Osteocyte (in vitro differentiated cells): Measurements from ENCODE around the gene RHBDD2. TPM values are rescaled to one million over a fixed set of nuclear protein-coding genes. Genes with fewer than 3 reads are reported as not detected.

Experiments used
- DNase-seq: peaks from one replicate; pipeline ENCODE4 v3.0.0; 2021; ENCODE audit warnings: mixed read lengths; ENCODE audit not compliant: unreplicated experiment; ENCODE audit errors: extremely low spot score
- H3K27ac Mint-ChIP-seq: one replicate; pipeline ENCODE4 v1.8.0; 2021; ENCODE audit warnings: mild to moderate bottlenecking, mixed read lengths; ENCODE audit not compliant: unreplicated experiment
- H3K27me3 Mint-ChIP-seq: one replicate; pipeline ENCODE4 v1.8.0; 2021; ENCODE audit warnings: mixed read lengths; ENCODE audit not compliant: unreplicated experiment
- H3K36me3 Mint-ChIP-seq: one replicate; pipeline ENCODE4 v1.8.0; 2021; ENCODE audit warnings: mixed read lengths; ENCODE audit not compliant: unreplicated experiment
- H3K4me1 Mint-ChIP-seq: one replicate; pipeline ENCODE4 v1.8.0; 2021; ENCODE audit warnings: mixed read lengths; ENCODE audit not compliant: unreplicated experiment
- H3K4me3 Mint-ChIP-seq: one replicate; pipeline ENCODE4 v1.8.0; 2021; ENCODE audit warnings: mild to moderate bottlenecking, moderate library complexity, mixed read lengths; ENCODE audit not compliant: unreplicated experiment
- H3K9me3 Mint-ChIP-seq: one replicate; pipeline ENCODE4 v1.8.0; 2021; ENCODE audit warnings: mixed read lengths; ENCODE audit not compliant: unreplicated experiment
- CTCF ChIP-seq: fragments of 200-600 bp; sonication (generic); IDR thresholded peaks from 2 replicates; pipeline ENCODE4 v1.5.0; 2021; ENCODE audit warnings: antibody characterized with exemption, mild to moderate bottlenecking, moderate library complexity
- total RNA-seq: library from RNA; stranded (reverse); gene quantifications from 2 replicates; pipeline ENCODE4 v1.2.1, GENCODE V29; 2021

The RHBDD2 gene
- total RNA-seq, 1 donor from 2014 or later = 44.8 TPM

- Mint-ChIP-seq H3K27ac (no peak overlapping the region), H3K4me1 (peaks cover 29% of the 10 kb centered on the region), H3K27me3 (no peaks in the 10 kb centered on the region), H3K9me3 (no peaks in the 10 kb centered on the region), H3K4me3 (peak overlapping the region; percentile 91), H3K36me3 (peaks cover 3% of the 10 kb centered on the region)
- DNase-seq = no peak
- no peak for TF ChIP-seq CTCF
Measured at GRCh38 chr7:75916685-75917634, 38.1 kb downstream of the RHBDD2 start.

DNA sequence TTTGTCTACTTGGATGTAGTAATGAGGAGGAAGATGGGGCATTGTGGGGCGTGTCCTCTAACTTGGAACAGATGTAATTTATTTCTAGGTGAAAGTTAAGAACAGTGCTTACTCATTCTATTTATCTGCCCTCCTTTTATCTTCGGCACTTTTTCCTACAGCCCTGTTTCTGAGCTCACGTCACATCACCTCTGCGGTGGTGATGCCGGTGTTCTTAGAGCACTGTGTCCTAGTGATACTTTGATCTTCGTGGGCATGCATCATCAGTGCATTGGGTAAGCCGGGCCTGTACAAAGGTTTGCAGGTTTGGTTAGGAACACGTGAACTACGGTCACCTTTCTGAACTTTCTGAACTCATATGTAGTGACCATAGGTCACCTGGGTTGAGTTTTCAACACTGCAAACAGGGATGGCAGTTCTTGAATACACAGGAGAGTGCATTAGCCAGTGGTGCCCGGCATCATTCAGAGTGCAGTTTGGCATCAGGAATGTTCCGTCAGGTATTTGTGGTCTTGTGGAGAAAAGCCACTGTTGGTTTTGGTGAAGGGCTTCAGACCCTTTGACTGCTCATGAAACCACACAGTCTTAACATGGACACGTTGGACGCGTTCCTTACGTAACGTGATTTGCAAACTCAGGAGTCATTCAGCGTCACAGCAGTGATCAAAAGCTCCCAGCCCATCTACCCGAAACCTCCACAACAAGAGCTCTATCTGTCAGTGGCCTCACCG is 41.8 kb downstream of the RHBDD2 start:
- peaks cover 7% of the 10 kb centered on the region for H3K36me3 Mint-ChIP-seq
- TF ChIP-seq CTCF = no peak
- H3K9me3 Mint-ChIP-seq = no peaks in the 10 kb centered on the region
- no peak overlapping the region for H3K4me3 Mint-ChIP-seq
- H3K27ac Mint-ChIP-seq = no peak overlapping the region
- no peak for DNase-seq
- H3K27me3 Mint-ChIP-seq = no peaks in the 10 kb centered on the region
- peaks cover 20% of the 10 kb centered on the region for H3K4me1 Mint-ChIP-seq

GRCh38 chr7:75921479-75921878 is 42.6 kb downstream of the RHBDD2 start:
- Mint-ChIP-seq H3K9me3 (no peaks in the 10 kb centered on the region), H3K36me3 (peaks cover 10% of the 10 kb centered on the region), H3K4me3 (no peak overlapping the region), H3K27me3 (no peaks in the 10 kb centered on the region), H3K4me1 (peaks cover 12% of the 10 kb centered on the region), H3K27ac (no peak overlapping the region)
- no peak for TF ChIP-seq CTCF
- no peak for DNase-seq

DNA sequence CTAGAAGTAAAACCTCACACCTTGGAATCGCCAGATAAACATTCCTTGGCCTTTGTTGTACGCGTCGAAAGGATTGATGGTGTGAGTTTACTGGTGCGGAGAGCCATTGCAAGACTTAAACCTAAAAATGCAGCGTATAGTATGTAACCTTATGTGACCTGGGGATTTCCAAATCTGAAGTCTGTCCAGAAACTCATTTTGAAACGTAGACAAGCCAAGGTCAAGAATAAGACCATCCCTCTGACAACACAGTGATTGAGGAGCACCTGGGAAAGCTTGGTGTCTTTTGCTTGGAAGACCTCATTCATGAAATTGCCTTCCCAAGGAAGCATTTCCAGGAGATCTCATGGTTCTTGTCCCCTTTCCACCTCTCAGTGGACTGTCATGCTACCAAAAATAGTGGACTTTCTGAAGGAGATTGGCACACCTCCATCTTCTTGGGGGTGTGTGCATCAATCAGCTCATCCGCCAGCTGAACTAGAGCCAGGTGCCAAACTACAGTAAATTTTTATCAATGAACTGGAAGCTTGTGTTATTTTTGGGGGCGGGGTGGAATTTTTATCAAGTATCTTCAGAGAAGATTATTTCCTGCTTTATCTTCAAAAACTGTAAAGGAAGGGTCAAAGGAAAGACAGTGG is 44.3 kb downstream of the RHBDD2 start:
- Mint-ChIP-seq H3K4me3 (no peak overlapping the region), H3K4me1 (peaks cover 8% of the 10 kb centered on the region), H3K36me3 (peaks cover 10% of the 10 kb centered on the region), H3K9me3 (no peaks in the 10 kb centered on the region), H3K27me3 (no peaks in the 10 kb centered on the region), H3K27ac (no peak overlapping the region)
- TF ChIP-seq CTCF = no peak
- no peak for DNase-seq

- DNase-seq = no peak
Measured at GRCh38 chr7:75924256-75924655, 45.4 kb downstream of the RHBDD2 start.

More at GRCh38 chr7:75924256-75924655, 45.4 kb downstream of the RHBDD2 start:
- peaks cover 6% of the 10 kb centered on the region for H3K36me3 Mint-ChIP-seq
- H3K27ac Mint-ChIP-seq = no peak overlapping the region
- H3K4me3 Mint-ChIP-seq = no peak overlapping the region
- no peaks in the 10 kb centered on the region for H3K9me3 Mint-ChIP-seq
- no peaks in the 10 kb centered on the region for H3K27me3 Mint-ChIP-seq
- peaks cover 8% of the 10 kb centered on the region for H3K4me1 Mint-ChIP-seq
- no peak for TF ChIP-seq CTCF
